HUDEP-2 (cell line): ENCODE data around the gene MGLL.

Source experiments
- DNase-seq, 76 experiments: peaks; one replicate each; lab custom pipeline; 2025; ENCODE audit not compliant: unreplicated experiment in 76 of 76; lab: John Stamatoyannopoulos, UW

MGLL gene

GRCh38 chr3:127730666-127731295, 91.5 kb downstream of the MGLL start:
- no peak for DNase-seq

- no peak for DNase-seq
Observed at GRCh38 chr3:127730171-127730570, 92.1 kb downstream of the MGLL start.

- no peak for DNase-seq
Observed at GRCh38 chr3:127729556-127730056, 92.7 kb downstream of the MGLL start.

GRCh38 chr3:127728417-127729015, 93.8 kb downstream of the MGLL start:
- DNase-seq = no peak

- DNase-seq = no peak
Observed at GRCh38 chr3:127726894-127727293, 95.4 kb downstream of the MGLL start.

GRCh38 chr3:127723011-127723567, 99.2 kb downstream of the MGLL start:
- DNase-seq = no peak

GRCh38 chr3:127722091-127722784, 100.1 kb downstream of the MGLL start:
- no peak for DNase-seq

GRCh38 chr3:127720985-127721935, 101.1 kb downstream of the MGLL start:
- no peak for DNase-seq

GRCh38 chr3:127720161-127720823, 102.0 kb downstream of the MGLL start:
- DNase-seq = no peak

- no peak for DNase-seq
Observed at GRCh38 chr3:127719369-127719768, 102.9 kb downstream of the MGLL start.

GRCh38 chr3:127718916-127719290, 103.4 kb downstream of the MGLL start:
- no peak for DNase-seq

GRCh38 chr3:127718245-127718915, 103.9 kb downstream of the MGLL start:
- no peak for DNase-seq

- no peak for DNase-seq
Observed at GRCh38 chr3:127717357-127718244, 104.7 kb downstream of the MGLL start.

GRCh38 chr3:127716384-127716783, 105.9 kb downstream of the MGLL start:
- no peak for DNase-seq

- DNase-seq = no peak
Observed at GRCh38 chr3:127715532-127715931, 106.8 kb downstream of the MGLL start.

- no peak for DNase-seq
Observed at GRCh38 chr3:127714866-127715265, 107.4 kb downstream of the MGLL start.

- no peak for DNase-seq
Observed at GRCh38 chr3:127714125-127714571, 108.2 kb downstream of the MGLL start.
